GM18519 (cell line): Measurements from ENCODE around the gene MRGPRE.

Source experiments
- ATAC-seq: cut with Tn5 transposase; IDR thresholded peaks from one replicate; pipeline ENCODE4 v1.9.1; 2021; ENCODE audit warnings: mild to moderate bottlenecking, moderate library complexity; ENCODE audit not compliant: unreplicated experiment, low FRiP score

MRGPRE gene

GRCh38 chr11:3198815-3199214, 33.4 kb downstream of the MRGPRE start:
- ATAC-seq, result no peak

- no peak for ATAC-seq
Observed at GRCh38 chr11:3197878-3198528, 34.2 kb downstream of the MRGPRE start.

- no peak for ATAC-seq
Observed at GRCh38 chr11:3197044-3197695, 35.0 kb downstream of the MRGPRE start.

GRCh38 chr11:3196161-3197043, 35.8 kb downstream of the MRGPRE start:
- no peak for ATAC-seq

GRCh38 chr11:3195251-3196160, 36.7 kb downstream of the MRGPRE start:
- ATAC-seq, result no peak

DNA sequence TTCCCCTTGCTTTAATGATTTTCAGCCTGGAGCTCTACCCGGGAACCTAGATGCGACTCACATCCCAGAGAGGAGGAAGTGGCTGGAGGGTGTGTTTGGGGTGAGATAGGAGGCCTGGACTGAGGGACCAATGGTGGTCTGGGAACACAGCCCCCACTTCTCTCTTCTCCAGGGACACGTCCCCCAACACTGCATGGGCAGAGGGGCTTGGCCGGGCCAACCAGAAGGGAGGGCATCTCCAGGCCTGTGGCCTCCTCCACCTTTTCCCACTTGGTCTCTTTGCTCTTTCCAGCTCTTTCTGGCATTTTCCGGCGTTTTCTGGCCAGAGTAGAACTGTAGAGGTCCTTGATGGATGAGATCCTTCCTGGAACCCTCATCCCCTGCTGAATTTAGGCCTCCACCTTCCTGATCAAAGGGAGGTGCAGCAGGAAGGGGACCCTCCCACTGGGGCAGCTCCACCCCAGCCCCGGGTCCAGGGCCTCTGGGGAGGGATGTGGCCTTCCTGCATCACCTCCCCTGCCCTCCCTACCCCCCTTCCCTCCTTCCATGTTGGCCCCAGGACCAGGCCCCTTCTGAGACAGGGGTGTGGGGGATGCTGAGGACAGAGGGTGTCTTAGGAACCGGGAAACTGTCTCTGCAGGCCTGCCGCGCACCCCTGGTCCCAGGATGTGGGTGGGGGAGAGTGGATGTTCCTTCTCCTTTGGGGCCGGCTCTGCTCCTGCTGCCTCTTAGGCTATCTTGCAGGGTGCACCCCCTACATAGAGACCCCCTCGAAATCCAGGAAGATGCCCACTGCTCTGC, 38.0 kb downstream of the MRGPRE start:
- no peak for ATAC-seq

- no peak for ATAC-seq
Observed at GRCh38 chr11:3193373-3194015, 38.7 kb downstream of the MRGPRE start.

DNA sequence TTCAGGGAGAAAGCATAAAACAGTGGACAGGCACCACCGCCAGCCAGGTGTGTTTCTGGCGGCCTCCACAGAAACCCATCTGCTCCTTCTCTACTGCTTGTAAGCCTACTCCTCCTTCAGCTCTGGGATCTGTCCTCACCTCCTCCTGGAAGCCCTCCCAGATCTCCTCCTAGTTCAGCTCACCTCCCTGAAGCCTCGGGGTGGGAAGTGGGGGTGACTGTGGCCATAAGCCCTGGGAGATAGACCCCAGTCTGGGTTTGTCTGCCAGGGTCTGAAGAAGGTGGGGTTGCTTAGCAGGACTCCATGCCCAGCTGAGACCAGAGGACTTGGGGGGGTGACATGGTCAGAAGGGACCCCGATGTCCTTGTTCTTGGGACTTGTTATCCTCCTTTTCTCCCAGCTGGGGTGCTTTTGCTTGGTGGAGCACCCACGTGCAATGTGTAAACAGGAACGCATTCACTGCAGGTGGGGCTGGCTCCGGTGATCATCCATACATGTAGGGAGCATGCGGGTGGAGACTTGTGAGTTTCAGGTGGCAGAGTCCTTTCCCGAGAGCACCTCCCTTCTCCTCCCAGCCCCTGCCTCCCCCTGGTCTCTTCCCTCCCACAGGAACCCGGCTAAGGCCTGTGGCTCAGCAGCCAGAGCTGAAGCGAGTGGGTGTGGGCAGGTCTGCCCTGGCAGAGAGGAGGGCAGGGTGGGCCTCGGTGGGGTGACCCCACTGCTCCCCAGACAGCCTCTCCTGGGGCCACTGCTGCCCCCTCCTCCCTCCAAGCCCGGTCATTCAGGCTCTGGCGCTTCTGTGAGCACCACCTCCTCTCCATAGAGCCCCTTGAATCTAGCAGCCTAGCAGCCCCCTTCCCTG, 39.5 kb downstream of the MRGPRE start:
- ATAC-seq, result no peak

GRCh38 chr11:3191586-3192324, 40.5 kb downstream of the MRGPRE start:
- ATAC-seq, result no peak

GRCh38 chr11:3190600-3190999, 41.6 kb downstream of the MRGPRE start:
- no peak for ATAC-seq

DNA sequence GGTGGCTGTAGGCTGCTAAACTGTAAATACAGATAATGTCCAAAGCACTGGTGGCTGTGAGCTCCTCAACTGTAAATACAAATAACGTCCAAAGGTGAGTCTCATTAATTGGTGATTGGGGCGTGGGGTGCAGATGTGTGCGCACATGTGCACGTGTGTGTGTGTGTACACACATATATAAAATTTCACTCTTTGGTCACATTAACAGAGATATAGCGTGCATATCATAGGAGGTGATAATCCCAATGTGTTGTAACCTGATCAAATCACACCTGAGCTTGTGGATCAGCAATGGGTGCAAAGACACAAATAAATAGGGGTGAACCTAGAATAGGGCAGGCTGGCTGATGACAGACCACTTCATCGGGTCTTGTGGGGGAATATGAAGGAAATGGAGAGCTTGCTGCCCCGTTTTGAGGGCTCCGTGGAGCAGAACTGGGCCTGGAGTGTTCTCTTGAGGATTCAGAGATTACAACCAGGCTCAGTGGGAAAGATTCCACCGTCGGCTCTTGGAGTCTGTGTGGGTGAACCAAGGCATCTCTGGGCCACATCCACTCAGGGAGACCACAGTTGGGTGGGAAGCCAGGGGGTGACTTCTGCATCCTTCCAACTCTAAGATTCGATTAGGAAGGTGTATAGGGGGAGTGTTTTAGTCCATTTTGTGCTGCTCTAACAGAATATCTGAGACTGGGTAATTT, 42.2 kb downstream of the MRGPRE start:
- ATAC-seq, result no peak

GRCh38 chr11:3189196-3189843, 42.9 kb downstream of the MRGPRE start:
- ATAC-seq, result no peak

- ATAC-seq, result no peak
Observed at GRCh38 chr11:3188496-3189195, 43.6 kb downstream of the MRGPRE start.

DNA sequence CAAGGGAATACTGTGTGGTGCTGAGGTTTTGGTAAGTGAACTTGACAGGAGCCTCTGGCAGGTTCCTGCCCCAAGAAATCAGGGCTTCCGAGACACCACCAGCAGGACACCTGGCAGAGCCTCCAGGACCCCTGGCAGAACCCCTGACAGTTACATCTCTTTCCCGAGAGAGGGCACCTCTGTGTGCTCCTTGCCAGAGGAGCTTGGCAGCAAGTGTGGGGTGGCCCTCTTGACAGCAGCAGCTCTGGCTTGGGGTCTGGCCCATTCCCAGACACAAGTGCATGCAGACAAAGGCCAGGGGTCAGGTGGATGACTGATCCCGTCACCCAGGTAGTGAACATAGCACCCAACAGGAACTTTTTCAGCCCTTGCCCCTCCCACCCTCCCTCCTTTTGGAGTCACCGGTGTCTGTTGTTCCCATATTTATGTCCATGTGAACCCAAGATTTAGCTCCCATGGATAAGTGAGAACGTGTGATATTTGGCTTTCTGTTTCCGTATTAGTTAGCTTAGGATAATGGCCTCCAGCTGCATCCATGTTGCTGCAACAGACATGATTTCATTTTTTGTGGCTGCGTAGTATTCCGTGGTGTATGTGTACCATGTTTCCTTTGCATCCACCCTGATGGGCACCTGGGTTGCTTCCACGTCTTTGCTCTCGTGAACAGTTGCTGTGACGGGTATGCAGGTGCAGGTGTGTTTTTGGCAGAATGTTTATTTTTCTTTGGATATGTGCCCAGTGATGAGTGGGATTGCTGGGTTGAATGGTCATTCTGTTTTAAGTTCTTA, 45.9 kb downstream of the MRGPRE start:
- ATAC-seq, result no peak

DNA sequence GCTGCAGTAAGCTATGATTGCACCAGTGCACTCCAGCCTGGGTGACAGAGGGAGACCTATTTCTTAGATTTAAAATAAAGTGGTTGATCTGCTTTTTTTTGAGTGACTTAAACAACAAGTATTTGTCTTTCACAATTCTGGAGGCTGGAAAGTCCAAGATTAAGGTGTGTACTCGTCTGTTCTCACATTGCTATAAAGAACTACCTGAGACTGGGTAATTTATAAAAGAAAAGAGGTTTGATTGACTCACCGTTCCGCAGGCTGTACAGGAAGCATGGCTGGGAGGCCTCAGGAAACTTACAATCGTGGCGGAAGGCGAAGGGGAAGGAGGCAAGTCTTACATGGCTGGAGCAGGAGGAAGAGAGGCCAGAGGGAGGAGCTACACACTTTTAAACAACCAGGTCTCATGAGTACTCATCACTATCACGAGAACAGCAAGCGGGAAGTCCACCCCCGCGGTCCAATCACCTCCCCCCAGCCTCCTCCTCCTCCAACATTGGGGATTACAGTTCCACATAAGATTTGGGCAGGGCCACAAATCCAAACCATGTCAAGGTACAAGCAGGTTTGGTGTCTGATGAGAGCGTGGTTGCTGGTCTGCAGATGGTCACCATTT, 47.4 kb downstream of the MRGPRE start:
- ATAC-seq, result no peak
